Common myeloid progenitor, CD34-positive (primary cell): Measurements from ENCODE around the gene MGMT.

Source experiments
- CTCF ChIA-PET: fragments of 350-600 bp; sonication (Branson Sonifier 250); formaldehyde crosslinking; loops from one replicate; lab custom pipeline; 2021; ENCODE audit warnings: antibody characterized with exemption; lab: Charles Lee
- POLR2A ChIA-PET: fragments of 350-600 bp; sonication (Branson Sonifier 250); formaldehyde crosslinking; loops from one replicate; lab custom pipeline; 2021; ENCODE audit warnings: antibody characterized with exemption; lab: Charles Lee
- DNase-seq, 3 donors: peaks; one replicate each; pipeline versions ENCODE4 v3.0.0 to v3.0.0-alpha.2; 2013
- H3K27ac ChIP-seq, 2 experiments: 1 replicate in 1 of 2; 2 replicates in 1 of 2; pipeline ENCODE4 v1.7.0; 2013; ENCODE audit warnings: inconsistent platforms in 2 of 2, low read length in 2 of 2, mild to moderate bottlenecking in 2 of 2, low read depth in 1 of 2, moderate library complexity in 1 of 2; ENCODE audit not compliant: severe bottlenecking in 2 of 2, insufficient read depth in 1 of 2, poor library complexity in 1 of 2
- H3K27me3 ChIP-seq, 5 experiments: replicated peaks in 2 of 5; 1 replicate in 3 of 5; 2 replicates in 2 of 5; pipeline versions ENCODE4 v1.6.1 to v1.7.0; 2013; ENCODE audit warnings: low read length in 4 of 5, mild to moderate bottlenecking in 2 of 5, moderate library complexity in 2 of 5, inconsistent platforms in 1 of 5; ENCODE audit not compliant: insufficient read depth in 5 of 5, control insufficient read depth in 4 of 5
- H3K36me3 ChIP-seq, 4 experiments: 1 replicate in 2 of 4; 2 replicates in 2 of 4; pipeline versions ENCODE4 v1.6.1 to v1.7.0; 2013; ENCODE audit warnings: low read length in 3 of 4, control low read depth in 1 of 4, mild to moderate bottlenecking in 1 of 4; ENCODE audit not compliant: control insufficient read depth in 4 of 4, insufficient read depth in 4 of 4
- H3K4me1 ChIP-seq, 4 experiments: 1 replicate in 3 of 4; 2 replicates in 1 of 4; pipeline versions ENCODE4 v1.6.1 to v1.7.1; 2013; ENCODE audit warnings: low read length in 3 of 4, mild to moderate bottlenecking in 3 of 4, control low read depth in 1 of 4, inconsistent platforms in 1 of 4, moderate library complexity in 1 of 4; ENCODE audit not compliant: control insufficient read depth in 4 of 4, insufficient read depth in 4 of 4; ENCODE audit errors: control extremely low read depth in 1 of 4
- H3K4me3 ChIP-seq, 7 experiments: 1 replicate in 4 of 7; 2 replicates in 3 of 7; pipeline versions ENCODE4 v1.5.1 to v1.7.0; 2013; ENCODE audit warnings: mild to moderate bottlenecking in 7 of 7, low read length in 6 of 7, moderate library complexity in 6 of 7, inconsistent platforms in 2 of 7, low read depth in 2 of 7, control low read depth in 1 of 7; ENCODE audit not compliant: insufficient read depth in 4 of 7, control insufficient read depth in 1 of 7; ENCODE audit errors: extremely low read depth in 1 of 7
- H3K9me3 ChIP-seq, 5 experiments: 1 replicate in 4 of 5; 2 replicates in 1 of 5; pipeline versions ENCODE4 v1.6.1 to v1.7.1; 2013; ENCODE audit warnings: low read length in 4 of 5, mild to moderate bottlenecking in 2 of 5, inconsistent platforms in 1 of 5, low read depth in 1 of 5, moderate library complexity in 1 of 5; ENCODE audit not compliant: control insufficient read depth in 4 of 5, insufficient read depth in 2 of 5; ENCODE audit errors: control extremely low read depth in 1 of 5
- WGBS: methylation state at CpG from one replicate; pipeline ENCODE4 v1.1.5; 2013; ENCODE audit not compliant: insufficient coverage; 5-methylcytosine and 5-hydroxymethylcytosine counted together

MGMT gene

GRCh38 chr10:129707406-129708388, 240.7 kb downstream of the MGMT start:
- DNase-seq = no peak

GRCh38 chr10:129709101-129709500, 242.1 kb downstream of the MGMT start:
- DNase-seq = no peak
- Histone ChIP-seq H3K27ac (no peak overlapping the region), H3K27me3 (no peaks in the 10 kb centered on the region), H3K9me3 (no peaks in the 10 kb centered on the region), H3K4me1 (peaks cover 0 to 11% (median 5%) of the 10 kb centered on the region in 4 experiments), H3K4me3 (no peak overlapping the region), H3K36me3 (peaks cover 0 to 11% (median 7%) of the 10 kb centered on the region in 4 experiments)
- ChIA-PET POLR2A (no interaction called here), CTCF (no interaction called here)
- 100% methylated on average over 4 of the region's 7 CpGs for WGBS

More at GRCh38 chr10:129707406-129708388, 240.7 kb downstream of the MGMT start:
- no peaks in the 10 kb centered on the region for H3K27me3 ChIP-seq
- peaks cover 0 to 23% (median 13%) of the 10 kb centered on the region in 4 experiments for H3K4me1 ChIP-seq
- ChIA-PET CTCF (no interaction called here), POLR2A (no interaction called here)
- peaks cover 0 to 11% (median 7%) of the 10 kb centered on the region in 4 experiments for H3K36me3 ChIP-seq
- WGBS = over 99% methylated on average over 34 of the region's 37 CpGs
- no peak overlapping the region for H3K27ac ChIP-seq
- no peak overlapping the region for H3K4me3 ChIP-seq
- no peaks in the 10 kb centered on the region for H3K9me3 ChIP-seq

GRCh38 chr10:129709627-129710509, 242.8 kb downstream of the MGMT start:
- 95% methylated on average over 13 of the region's 16 CpGs for WGBS
- no peak overlapping the region for H3K27ac ChIP-seq
- no peaks in the 10 kb centered on the region for H3K9me3 ChIP-seq
- ChIA-PET CTCF (no interaction called here), POLR2A (no interaction called here)
- H3K4me1 ChIP-seq = peaks cover 0 to 3% (median 0%) of the 10 kb centered on the region in 4 experiments
- no peaks in the 10 kb centered on the region for H3K27me3 ChIP-seq
- H3K36me3 ChIP-seq = peaks cover 0 to 11% (median 7%) of the 10 kb centered on the region in 4 experiments
- no peak overlapping the region for H3K4me3 ChIP-seq
- no peak for DNase-seq

DNA sequence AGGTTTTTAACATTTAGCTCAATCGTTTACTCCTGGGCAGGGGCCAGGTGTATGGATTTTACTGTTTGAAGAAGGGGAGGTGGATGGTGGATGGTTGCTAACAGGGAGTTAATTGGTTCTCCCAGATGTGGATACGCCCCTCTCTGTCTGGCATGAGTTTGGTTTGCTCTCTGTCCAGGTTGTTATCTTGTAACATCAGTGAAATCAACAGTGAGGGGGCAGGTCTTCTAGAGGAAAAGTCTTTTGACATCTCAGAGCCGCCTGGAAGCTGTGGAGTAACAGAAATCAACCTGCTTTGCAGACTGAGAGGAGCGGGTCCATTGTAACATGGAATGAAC, 243.4 kb downstream of the MGMT start:
- Histone ChIP-seq H3K27me3 (no peaks in the 10 kb centered on the region), H3K4me1 (peaks cover 0 to 3% (median 0%) of the 10 kb centered on the region in 4 experiments), H3K4me3 (no peak overlapping the region), H3K27ac (no peak overlapping the region), H3K36me3 (peaks cover 0 to 11% (median 7%) of the 10 kb centered on the region in 4 experiments), H3K9me3 (no peaks in the 10 kb centered on the region)
- ChIA-PET POLR2A (no interaction called here), CTCF (no interaction called here)
- DNase-seq = no peak
- 100% methylated on average over 3 of the region's 4 CpGs for WGBS

- peaks cover 0 to 10% (median 5%) of the 10 kb centered on the region in 4 experiments for H3K36me3 ChIP-seq
- H3K4me1 ChIP-seq = peaks cover 0 to 3% (median 0%) of the 10 kb centered on the region in 4 experiments
- no peak overlapping the region for H3K4me3 ChIP-seq
- H3K27ac ChIP-seq = no peak overlapping the region
- no peaks in the 10 kb centered on the region for H3K27me3 ChIP-seq
- 88% methylated on average over 5 of the region's 6 CpGs for WGBS
- H3K9me3 ChIP-seq = no peaks in the 10 kb centered on the region
- DNase-seq = no peak
- POLR2A ChIA-PET = no interaction called here
- CTCF ChIA-PET = no interaction called here
Observed at GRCh38 chr10:129711291-129711690, 244.2 kb downstream of the MGMT start.

- POLR2A ChIA-PET = no interaction called here
- H3K36me3 ChIP-seq = peaks cover 0 to 10% (median 5%) of the 10 kb centered on the region in 4 experiments
- CTCF ChIA-PET = no interaction called here
- no peak overlapping the region for H3K27ac ChIP-seq
- H3K27me3 ChIP-seq = no peaks in the 10 kb centered on the region
- no peak for DNase-seq
- no peaks in the 10 kb centered on the region for H3K9me3 ChIP-seq
- 100% methylated on average over 5 of the region's 8 CpGs for WGBS
- no peak overlapping the region for H3K4me3 ChIP-seq
- peaks cover 0 to 3% (median 0%) of the 10 kb centered on the region in 4 experiments for H3K4me1 ChIP-seq
Observed at GRCh38 chr10:129712000-129712399, 245.0 kb downstream of the MGMT start.
